Measurements from ENCODE around the gene MRGPRE.

Gene MRGPRE

GRCh38 chr11:3226846-3227567, 5.2 kb downstream of the MRGPRE start:
- no peak for DNase-seq (ENCODE audit: low read depth)

GRCh38 chr11:3225826-3226750, 6.1 kb downstream of the MRGPRE start:
- no peak for DNase-seq (ENCODE audit: low read depth)

- no peak for DNase-seq (ENCODE audit: low read depth)
Observed at GRCh38 chr11:3225159-3225758, 7.0 kb downstream of the MRGPRE start.

- no peak for DNase-seq (ENCODE audit: low read depth)
Observed at GRCh38 chr11:3224401-3225057, 7.7 kb downstream of the MRGPRE start.

- DNase-seq (ENCODE audit: low read depth): no peak
Observed at GRCh38 chr11:3223932-3224381, 8.3 kb downstream of the MRGPRE start.

GRCh38 chr11:3222941-3223915, 9.0 kb downstream of the MRGPRE start:
- no peak for DNase-seq (ENCODE audit: low read depth)

DNA sequence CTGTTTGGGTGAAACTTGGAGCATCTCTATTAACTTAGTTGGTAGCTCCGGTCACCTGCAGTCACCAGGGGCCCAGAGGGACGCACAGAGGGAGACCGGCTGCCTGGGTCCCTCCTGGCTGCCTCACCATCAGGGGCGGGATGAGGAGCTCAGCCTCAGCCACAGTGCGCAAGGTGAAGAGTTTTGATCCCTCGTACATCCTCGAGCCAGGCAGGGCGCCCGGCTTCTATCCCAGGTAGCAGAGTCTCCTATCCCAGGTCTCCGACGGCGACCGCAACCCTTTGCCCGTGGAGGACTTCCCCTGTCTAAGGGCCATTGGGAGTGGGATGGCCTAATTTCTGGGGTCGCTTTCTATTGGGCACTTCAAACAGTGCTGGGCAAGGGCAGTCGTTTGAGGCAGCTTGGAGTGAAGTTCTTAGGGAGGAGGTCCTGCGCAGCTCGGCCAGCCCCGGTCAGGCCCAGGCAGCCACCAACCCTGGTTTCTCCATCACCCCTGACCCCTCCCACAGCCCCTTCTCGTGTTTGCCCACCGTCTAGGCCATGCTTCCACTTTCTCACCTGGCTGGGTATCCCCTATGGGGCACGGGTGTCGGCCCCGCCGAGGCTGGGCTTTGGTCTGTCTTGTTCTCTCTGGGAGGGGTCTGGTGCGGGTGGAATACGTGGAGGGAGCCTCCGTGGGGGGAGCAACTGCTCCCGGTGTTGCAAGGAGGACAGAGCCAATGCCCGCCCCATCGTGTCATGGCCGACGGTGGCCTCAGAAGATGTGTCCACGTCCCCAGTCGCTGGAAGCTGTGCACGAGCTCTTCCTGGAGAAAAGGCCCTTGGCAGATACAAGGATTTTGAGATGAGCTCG, 10.0 kb downstream of the MRGPRE start:
- no peak for DNase-seq (ENCODE audit: low read depth)

DNA sequence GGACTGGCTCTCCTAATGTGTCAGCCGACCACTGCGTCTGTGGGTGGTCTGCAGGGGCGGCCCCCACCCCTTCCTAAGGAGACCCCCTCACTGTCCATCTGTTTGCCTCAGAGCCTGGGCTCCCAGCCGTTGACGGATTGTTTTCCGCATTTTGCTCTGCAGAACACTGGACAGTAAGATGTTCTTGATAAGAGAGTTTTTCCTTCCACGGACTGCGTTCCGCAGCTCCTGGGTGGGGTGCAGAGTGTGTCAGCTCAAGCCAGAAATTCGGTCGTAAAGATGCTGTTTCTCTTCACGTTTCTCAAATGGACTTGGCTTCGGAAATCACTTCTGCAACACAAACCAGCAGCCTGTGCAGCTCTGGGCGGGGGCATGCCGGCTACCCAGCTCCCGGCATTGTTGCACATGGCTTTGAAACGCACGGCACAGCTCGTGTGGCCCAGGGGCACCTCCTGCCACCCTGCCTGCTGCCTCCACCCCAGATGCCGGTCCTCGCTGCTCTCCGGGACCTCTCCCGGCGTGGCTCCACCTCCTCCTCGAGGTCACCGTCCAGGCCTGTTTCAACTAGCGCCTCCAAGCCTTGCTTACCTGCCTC, 10.7 kb downstream of the MRGPRE start:
- DNase-seq (ENCODE audit: low read depth): no peak

DNA sequence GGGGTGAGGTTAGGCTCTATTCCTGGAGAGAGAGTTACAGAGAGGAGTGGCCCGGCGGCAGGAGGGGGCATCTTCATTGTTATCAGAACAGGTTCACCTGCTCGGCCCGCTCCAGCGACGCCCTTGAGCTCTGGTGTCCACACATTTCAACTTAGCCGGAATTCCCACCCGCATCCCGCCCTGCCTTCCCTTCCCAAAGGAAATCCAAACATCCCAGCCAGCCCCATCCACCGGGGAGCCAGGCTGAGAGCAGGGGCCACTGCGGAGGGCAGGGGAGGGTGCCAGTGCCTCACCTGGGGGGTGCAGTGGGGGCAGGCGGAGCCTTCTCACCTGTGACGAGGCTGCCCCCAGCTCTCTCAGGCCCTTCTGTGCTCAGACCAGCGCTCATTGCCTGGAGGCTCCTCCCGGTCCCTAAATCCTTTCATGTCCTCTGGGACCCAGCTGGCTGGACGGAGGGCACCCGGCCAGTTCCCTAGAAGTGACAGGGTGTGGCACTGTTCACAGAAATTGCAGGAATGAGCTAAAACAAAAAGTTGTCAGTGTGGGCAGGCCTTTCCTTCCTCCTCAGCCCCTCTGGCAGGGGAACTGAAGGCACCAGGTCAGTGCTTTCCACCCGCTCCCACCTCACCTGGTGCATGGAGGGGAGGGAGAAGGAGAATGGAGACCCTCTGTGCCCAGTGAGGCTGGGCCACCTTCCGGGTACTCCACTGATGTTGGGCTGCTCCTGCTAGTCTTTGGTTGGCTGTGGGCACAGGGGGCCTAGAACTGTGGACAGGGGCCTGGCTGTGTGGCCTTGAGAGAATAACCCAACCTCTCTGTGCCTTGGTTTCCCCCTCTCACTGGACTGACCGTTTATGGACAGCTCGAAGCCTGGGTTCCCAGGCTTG, 11.5 kb downstream of the MRGPRE start:
- DNase-seq (ENCODE audit: low read depth): no peak

GRCh38 chr11:3220101-3220500, 12.1 kb downstream of the MRGPRE start:
- no peak for DNase-seq (ENCODE audit: low read depth)

DNA sequence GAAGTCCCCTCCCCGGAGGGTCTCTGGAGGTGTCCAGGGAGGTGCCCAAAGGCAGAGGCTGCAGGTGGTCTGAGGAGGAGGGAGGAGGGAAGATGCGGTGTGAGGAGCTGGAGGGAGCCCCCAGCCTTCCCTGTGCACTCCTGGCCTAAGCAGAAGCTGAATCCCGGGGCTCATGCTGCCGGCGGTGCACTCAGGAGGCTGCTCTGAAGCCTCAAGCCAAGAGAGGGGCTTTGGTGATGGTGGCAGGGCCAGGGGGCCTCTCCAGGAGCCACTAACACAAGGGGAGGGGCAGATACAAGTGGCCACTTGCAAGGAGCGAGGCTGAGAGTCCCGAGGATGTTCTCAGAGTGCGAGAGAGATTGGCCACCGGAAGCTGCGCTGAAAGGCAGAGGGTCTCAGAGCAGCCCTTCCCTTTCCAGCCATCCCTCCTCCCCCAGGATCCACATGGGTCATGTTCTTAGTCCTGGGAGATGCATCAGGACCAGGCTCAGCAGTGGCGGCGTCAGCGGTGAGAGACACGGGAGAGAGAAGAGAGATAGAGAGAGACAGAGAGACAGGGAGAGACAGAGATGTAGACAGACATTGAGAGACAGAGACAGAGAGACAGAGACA, 12.8 kb downstream of the MRGPRE start:
- no peak for DNase-seq (ENCODE audit: low read depth)

- DNase-seq (ENCODE audit: low read depth): no peak
Observed at GRCh38 chr11:3218483-3219280, 13.5 kb downstream of the MRGPRE start, which contains the start of gene MRGPRG. MRGPRG (minus strand) TSS chr11:3218813; CDS start chr11:3218813, 0 bp downstream.

GRCh38 chr11:3217818-3218482, 14.3 kb downstream of the MRGPRE start:
- no peak for DNase-seq (ENCODE audit: low read depth)

- no peak for DNase-seq (ENCODE audit: low read depth)
Observed at GRCh38 chr11:3216027-3216525, 16.1 kb downstream of the MRGPRE start.

DNA sequence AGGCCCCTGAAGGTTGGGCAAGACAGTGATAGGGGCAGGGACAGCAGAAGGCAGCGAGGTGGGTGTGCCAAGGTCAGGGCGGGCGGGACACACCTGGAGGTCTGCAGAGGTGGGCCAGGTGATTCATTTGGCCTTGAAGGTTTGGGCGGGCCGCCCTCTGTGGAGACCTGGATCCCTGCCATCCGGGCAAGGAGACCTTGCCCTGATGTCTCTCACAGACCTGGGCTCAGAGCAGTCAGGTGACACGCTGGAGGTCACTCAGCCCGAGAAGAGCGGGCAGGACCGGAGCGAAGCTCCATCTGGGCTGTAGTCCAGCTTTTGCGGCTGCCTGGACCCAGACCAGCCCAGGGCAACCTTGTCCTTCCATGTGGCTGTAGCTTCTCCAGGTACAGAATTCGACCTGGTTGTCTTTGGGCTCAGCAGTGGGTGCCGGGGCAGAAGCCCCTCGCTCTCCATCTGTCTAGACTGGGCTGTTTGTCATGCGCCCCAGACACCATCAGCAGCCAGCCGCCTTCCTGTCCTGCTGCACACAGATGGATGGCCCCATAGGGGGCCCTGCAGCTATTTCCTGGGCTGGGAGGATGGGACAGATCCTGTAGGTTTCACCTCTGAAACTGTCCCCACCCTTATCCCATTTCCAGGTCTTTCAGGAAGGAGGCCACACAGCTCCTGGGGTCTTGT, 16.7 kb downstream of the MRGPRE start:
- no peak for DNase-seq (ENCODE audit: low read depth)

GRCh38 chr11:3214420-3214699, 17.9 kb downstream of the MRGPRE start:
- no peak for DNase-seq (ENCODE audit: low read depth)

Data from HS-27A (cell line).